Kidney (tissue), 14 donors: ENCODE results near the gene MDN1. TPM values are rescaled to one million over a fixed set of nuclear protein-coding genes. Genes with fewer than 3 reads are reported as not detected.

Source experiments
- DNase-seq, 5 donors: peaks; one replicate each; pipeline ENCODE4 v3.0.0-alpha.2; 2013 to 2020
- FAIRE-seq: peaks from 2 replicates; lab custom pipeline; 2012; peaks lifted over from hg19 to GRCh38; lab: Jason Lieb, UNC
- H3K27ac ChIP-seq, 2 donors: one replicate each; pipeline ENCODE4 v1.7.0; 2013; ENCODE audit warnings: low read depth in 2 of 2, low read length in 2 of 2, inconsistent platforms in 1 of 2
- H3K27me3 ChIP-seq: one replicate; pipeline ENCODE4 v1.7.1; 2013; ENCODE audit warnings: low read length, inconsistent platforms; ENCODE audit not compliant: control insufficient read depth, insufficient read depth
- H3K36me3 ChIP-seq, 3 donors: one replicate each; pipeline versions ENCODE4 v1.7.0 to v1.7.1; 2013; ENCODE audit warnings: low read length in 3 of 3, control low read depth in 1 of 3, inconsistent platforms in 1 of 3; ENCODE audit not compliant: insufficient read depth in 3 of 3, control insufficient read depth in 2 of 3
- H3K4me1 ChIP-seq, 3 donors: one replicate each; pipeline versions ENCODE4 v1.7.0 to v1.7.1; 2013; ENCODE audit warnings: low read length in 3 of 3, inconsistent platforms in 1 of 3, low read depth in 1 of 3; ENCODE audit not compliant: control insufficient read depth in 2 of 3, insufficient read depth in 2 of 3
- H3K4me3 ChIP-seq, 3 donors: one replicate each; pipeline versions ENCODE4 v1.7.0 to v1.8.1; 2013; ENCODE audit warnings: low read length in 3 of 3, control low read depth in 1 of 3, inconsistent platforms in 1 of 3
- H3K9ac ChIP-seq, 3 donors: one replicate each; pipeline versions ENCODE4 v1.7.0 to v1.7.1; 2013; ENCODE audit warnings: low read length in 3 of 3, control low read depth in 1 of 3, inconsistent platforms in 1 of 3
- H3K9me3 ChIP-seq, 3 donors: one replicate each; pipeline versions ENCODE4 v1.7.0 to v1.7.1; 2013; ENCODE audit warnings: low read length in 3 of 3, control low read depth in 1 of 3, inconsistent platforms in 1 of 3; ENCODE audit not compliant: control insufficient read depth in 2 of 3, insufficient read depth in 1 of 3
- CTCF ChIP-seq: IDR thresholded peaks from 3 replicates; pipeline ENCODE4 v1.5.1; 2012; ENCODE audit warnings: mild to moderate bottlenecking, moderate library complexity, borderline replicate concordance; ENCODE audit not compliant: insufficient read depth; ENCODE audit errors: extremely low read depth
- intact Hi-C: fragments of 100-400 bp; cut with DNase I; formaldehyde crosslinking; loops from one replicate; pipeline ENCODE4 v1.11.1; 2022
- polyA plus RNA-seq: library from polyadenylated mRNA; stranded (reverse); fragments of 350-450 nt; fragmentation: Illumina TruSeq; extraction: RNeasy Lipid Tissue Mini Kit (QIAGEN cat#74804); gene quantifications from one replicate; pipeline ENCODE4 v1.2.3, GENCODE V29; 2014; ENCODE audit warnings: low read depth, low replicate concordance; ENCODE audit not compliant: insufficient read depth
- total RNA-seq: library from RNA; stranded (reverse); fragmentation: NEBNext Ultra II Directional; extraction: Animal tissue kit (Norgen Biotek cat#: 25700); gene quantifications from one replicate; pipeline ENCODE4 v1.2.1, GENCODE V29; 2021
- donor health status: control.
- donor health status: control.
- donor health status: control.
- donor health status: control.
- donor health status: control.
- donor health status: DM: yes; HTN: yes; CAD: no.
- donor health status: Normal renal cell carcinoma (clear cell type).

Gene MDN1
- total and polyA plus RNA-seq, 2 donors from 2014 or later = 19.4 to 34.9 TPM

GRCh38 chr6:89836639-89837222, 17.1 kb upstream of the MDN1 start:
- peaks cover 0 to 4% (median 0%) of the 10 kb centered on the region in 3 donors for H3K36me3 ChIP-seq
- no peak for DNase-seq
- no peak overlapping the region for H3K27ac ChIP-seq
- FAIRE-seq = no peak
- TF ChIP-seq CTCF = no peak
- no peaks in the 10 kb centered on the region for H3K27me3 ChIP-seq
- H3K4me3 ChIP-seq = no peak overlapping the region
- no peaks in the 10 kb centered on the region for H3K9me3 ChIP-seq
- no peaks in the 10 kb centered on the region for H3K4me1 ChIP-seq
- H3K9ac ChIP-seq = no peak overlapping the region
- intact Hi-C loops = no loop called here

- Histone ChIP-seq H3K36me3 (peaks cover 0 to 4% (median 0%) of the 10 kb centered on the region in 3 donors), H3K27ac (no peak overlapping the region), H3K4me1 (peaks cover 3 to 7% (median 7%) of the 10 kb centered on the region in 3 donors), H3K4me3 (no peak overlapping the region), H3K9ac (no peak overlapping the region), H3K27me3 (no peaks in the 10 kb centered on the region), H3K9me3 (no peaks in the 10 kb centered on the region)
- no peak for FAIRE-seq
- no peak for TF ChIP-seq CTCF
- intact Hi-C loops = no loop called here
- no peak for DNase-seq
Measured at GRCh38 chr6:89834884-89835792, 15.5 kb upstream of the MDN1 start.

GRCh38 chr6:89830170-89830809, 10.7 kb upstream of the MDN1 start:
- Histone ChIP-seq H3K27me3 (no peaks in the 10 kb centered on the region), H3K9ac (peak overlapping the region; percentile 83 to 90 (median 85)), H3K9me3 (no peaks in the 10 kb centered on the region), H3K4me1 (peaks cover 3 to 7% (median 7%) of the 10 kb centered on the region in 3 donors), H3K36me3 (peaks cover 0 to 4% (median 0%) of the 10 kb centered on the region in 3 donors), H3K27ac (peak overlapping the region in 1 of 2 donors; percentile 60), H3K4me3 (peak overlapping the region; percentile 88 to 100 (median 93))
- intact Hi-C loops = no loop called here
- FAIRE-seq = no peak
- TF ChIP-seq CTCF = no peak
- DNase-seq = peak in 2 of 5 donors; percentile 23 to 27
